GM19468 (cell line): ENCODE data around the gene TBC1D5.
A peak's percentile ranks its signal among the peaks of the same experiment; 100 is the strongest.

Source experiments
- ATAC-seq: cut with Tn5 transposase; IDR thresholded peaks from one replicate; pipeline ENCODE4 v1.9.1; 2021; ENCODE audit warnings: mild to moderate bottlenecking, moderate library complexity, moderate number of reproducible peaks; ENCODE audit not compliant: unreplicated experiment; ENCODE audit errors: extremely low read depth

Gene TBC1D5

DNA sequence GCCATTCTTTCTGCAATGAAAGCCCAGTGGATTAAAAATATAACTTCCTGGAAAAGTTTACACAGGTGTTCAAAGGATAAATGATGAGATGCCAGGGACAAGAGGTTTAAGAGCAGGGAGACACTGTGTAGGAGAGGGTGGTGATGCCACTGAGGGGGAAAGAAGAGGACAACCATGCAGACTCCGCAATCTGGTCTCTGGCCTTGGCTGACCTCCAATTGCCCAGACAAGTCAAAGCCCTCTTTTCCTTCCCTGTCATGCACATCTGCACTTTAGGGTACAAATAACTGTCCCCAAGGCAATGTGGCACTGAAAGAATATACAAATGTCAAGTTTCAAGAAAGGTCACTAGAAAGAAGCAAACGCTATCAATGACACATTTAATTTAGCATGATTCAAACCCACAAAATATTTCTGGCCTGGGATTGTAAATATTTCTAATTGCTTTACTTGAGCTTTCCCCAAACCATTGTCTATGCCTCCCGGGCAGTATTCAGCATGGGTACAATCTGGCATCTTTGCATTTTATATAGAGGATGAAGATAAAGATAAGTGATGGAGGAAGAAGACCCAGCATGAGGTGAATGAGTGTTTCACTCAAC, 538.3 kb downstream of the TBC1D5 start:
- no peak for ATAC-seq

DNA sequence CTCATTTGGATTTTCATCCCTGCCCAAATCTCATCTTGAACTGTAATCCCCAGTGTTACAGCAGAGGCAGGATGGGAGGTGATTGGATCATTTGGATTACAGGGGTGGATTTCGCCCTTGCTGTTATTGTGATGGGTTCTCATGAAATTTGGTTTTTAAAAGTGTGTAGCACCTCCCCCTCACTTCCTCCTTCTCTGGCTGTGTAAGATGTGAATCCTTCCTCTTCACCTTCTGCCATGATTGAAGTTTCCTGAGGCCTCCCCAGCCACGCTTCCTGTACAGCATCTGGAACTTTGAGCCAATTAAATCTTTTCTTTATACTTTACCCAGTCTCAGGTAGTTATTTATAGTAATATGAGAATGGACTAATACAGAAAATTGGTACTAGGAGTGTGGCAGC, 540.9 kb downstream of the TBC1D5 start:
- ATAC-seq: no peak

DNA sequence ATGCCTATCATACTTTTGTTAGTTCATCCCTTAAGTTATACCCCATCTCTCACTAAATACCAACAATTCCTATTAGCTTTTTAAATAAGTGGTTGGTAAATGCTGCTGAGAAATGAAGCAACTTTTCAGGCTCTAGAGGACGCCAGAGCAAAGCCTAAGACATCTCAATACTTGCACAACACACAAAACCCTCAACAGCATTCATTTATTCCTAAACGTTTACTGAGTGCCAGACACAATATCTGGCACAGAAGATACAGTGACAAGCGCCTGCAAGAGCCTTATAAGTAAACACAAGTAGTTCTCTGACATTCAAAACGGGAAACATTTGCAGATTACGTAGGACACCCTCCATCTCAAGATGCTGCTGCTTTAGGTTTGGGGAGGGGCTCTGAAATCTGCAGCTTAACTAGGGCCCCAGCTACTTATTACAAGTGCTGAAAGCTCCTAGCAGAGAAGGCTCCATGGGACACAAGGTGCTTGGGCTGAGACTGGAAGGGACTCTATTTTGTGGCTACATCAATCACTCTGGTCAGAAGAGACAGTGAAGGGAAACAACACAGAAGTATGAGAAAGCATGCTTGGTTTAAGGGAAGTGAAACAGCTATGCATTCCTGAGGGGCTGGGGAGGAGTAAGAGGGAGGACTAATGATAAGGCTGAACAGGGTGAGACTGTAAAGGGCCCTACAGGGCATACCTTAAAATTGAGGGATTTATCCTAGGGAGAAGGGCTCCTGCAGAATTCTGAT, 546.4 kb downstream of the TBC1D5 start:
- peak; percentile 59 for ATAC-seq

DNA sequence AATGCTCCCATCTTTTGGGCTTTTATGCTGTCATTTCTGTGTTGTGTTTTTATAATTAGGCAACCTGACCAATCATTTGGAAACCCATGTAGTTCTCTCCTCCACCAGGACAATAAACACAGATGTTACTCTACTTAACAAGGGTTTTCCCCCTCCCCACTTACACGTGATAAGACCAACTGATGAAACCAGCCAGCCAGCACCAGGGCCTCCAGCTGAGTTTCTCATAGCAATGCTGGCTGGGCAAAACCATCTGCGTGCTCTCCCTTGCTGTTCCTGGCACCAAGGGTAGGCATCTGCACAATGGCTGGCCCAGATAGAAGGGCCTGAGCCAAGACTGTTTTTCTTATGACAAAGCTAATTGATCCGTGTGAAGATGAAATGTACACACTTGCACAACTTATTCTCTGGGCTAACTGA, 547.2 kb downstream of the TBC1D5 start:
- peak; percentile 83 for ATAC-seq

DNA sequence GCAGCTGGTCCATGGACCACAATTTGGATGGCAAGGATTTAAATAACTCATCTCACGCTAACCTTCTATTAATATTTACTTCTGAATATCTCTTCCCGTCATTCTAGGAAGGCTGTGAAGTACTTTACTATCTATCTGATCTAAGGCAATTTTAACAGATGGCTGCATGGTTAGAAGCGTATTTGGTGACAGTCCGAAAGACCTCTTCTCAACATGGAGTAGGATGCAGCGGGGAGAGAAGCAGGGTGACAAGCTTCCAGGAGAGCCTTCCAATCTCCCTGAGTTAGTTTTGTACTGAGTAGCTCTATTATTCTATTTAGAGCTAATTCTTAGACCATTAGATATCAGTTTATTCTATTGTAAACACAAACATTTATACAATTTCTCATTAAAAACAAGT, 548.3 kb downstream of the TBC1D5 start:
- no peak for ATAC-seq

DNA sequence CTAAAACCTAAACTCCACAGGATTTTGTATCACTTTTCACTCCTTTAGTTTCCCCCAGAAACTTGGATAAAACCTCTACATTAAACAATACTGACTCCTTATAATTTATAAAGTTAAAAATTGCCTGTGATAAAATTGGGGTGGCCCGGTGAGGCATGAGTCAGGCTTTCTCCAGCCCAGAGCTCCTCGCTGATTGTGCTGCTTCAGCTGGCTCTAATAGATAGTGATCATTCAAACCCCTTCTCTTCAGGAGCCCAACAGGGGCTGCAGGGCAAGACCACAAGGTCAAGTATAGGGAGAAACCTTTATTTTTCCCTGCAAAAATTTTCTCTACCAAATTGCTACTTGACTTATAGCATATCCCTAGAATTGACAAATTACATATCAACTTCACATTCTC, 549.4 kb downstream of the TBC1D5 start:
- ATAC-seq: no peak

DNA sequence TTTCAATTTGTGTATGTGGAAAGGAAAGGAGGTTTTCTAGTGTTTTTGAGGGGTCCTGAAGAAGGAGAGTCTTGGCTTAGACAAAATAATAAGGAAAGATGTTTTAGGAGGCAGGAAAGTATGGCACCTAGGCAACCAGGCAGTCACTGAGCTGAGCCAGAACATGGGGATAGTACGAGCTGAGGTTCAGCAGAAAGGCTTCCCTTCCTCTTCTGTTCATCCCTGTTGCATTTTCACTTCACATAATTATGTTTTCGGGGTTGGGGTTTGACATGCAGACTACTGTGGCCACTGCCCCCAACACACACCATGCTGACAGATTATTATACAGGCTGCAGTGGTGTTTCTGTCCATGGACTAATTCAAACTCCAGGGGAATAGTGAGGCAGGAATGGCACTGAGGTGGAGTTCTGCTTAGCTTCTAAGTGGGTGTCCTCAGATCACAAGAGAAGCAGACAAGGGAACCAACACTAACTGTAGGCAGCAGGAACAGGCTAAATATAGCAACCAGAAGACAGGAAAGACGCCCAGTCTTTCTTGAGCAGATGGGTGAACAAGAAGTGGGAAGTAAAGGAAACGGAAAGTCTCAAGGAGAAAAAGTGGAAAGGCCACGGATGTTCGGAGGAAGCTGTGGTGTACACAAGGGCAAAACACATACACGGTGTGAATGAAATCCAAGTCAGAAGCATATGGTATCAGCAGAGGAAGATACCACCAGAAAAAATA, 551.9 kb downstream of the TBC1D5 start:
- no peak for ATAC-seq

DNA sequence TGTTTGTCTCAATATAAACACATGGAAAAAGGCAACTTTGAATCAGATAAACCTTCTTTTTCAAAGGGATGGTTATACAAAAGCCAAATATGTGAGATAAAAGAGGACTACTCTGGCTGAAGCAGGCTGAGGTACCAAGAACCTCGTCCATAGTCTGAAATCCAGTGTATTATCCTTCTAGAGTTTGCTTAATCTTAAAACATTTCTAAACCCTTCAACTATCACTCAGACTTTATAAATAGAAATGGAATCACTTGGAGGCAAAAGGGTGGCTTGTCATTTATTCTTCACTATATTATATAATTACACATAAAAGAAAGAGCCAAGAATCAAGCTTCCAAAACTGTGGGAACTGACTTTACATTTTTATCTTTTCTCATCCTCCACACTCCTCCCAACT, 554.1 kb downstream of the TBC1D5 start:
- ATAC-seq: no peak

DNA sequence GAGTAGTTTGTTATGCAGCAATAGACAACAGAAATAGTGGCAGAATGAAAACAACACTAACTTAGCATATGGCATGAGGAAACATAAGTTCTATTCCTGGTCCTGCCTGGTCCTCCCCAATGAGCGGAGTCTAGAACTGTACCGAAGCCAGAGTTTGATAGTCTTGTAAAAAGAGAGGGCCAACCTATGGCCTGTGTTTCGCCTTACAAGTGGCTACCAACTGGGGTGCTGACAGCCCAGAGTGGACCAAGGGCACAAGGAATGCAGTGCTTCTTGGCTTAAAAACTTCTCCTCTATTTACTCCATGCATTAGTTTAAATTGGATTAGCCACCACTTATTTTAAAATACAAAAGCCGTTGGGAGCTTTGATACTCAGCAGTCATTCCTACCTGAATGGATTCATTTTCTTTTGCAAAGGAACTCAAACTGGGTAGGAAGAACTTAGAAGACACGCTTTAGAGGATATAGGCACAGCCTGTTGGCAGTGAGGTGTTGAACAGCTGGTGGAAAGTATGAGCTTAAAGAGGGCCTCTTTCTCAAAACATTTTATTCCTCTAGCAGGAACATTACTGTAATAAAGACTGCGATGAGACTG, 554.7 kb downstream of the TBC1D5 start:
- ATAC-seq: no peak

DNA sequence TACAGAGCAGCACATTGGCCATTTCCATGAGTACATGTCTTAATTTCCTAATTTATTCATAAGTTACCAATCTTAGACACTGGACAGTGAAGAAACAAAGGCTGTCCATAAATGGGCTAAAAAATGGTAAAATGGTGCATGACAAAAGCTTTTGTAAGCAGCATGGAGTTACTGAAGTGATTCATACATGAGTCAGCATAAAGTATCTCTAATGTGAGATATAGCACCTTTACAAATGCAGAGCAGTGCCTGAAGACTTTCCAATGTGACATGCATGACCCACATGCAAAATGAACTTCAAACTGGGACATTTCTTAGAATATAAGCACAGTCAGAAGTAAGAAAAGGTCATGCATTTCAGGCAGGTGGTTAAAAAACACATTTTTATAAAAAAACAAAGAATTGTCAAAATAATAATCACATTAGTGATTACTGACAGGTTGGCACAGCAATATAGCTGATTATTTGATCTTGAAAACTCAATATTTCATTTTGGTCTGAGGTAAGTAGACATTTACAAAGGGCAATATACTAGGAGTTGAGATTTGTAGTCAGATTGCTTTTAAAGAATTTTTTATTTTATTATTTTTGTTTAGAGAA, 558.4 kb downstream of the TBC1D5 start:
- ATAC-seq: no peak

DNA sequence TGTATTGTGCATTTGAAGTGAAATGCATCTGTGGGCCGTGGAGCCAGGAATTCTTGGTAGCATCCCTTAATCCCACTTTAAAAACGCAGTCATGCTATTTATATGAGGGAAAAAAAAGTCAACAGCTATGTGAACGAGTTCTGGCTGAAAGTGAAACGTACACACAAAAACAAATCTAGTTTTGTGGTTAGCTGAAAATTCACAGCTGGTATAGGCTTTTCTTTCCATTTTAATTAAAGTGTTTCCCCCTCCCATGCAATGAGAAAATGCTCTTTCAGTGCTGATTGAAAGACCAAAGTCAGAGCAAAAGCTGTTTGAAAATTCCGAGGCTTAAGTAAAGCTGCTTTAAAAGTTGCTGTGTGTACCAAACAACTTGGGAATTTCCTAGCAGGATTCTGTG, 560.3 kb downstream of the TBC1D5 start:
- ATAC-seq: peak; percentile 24

DNA sequence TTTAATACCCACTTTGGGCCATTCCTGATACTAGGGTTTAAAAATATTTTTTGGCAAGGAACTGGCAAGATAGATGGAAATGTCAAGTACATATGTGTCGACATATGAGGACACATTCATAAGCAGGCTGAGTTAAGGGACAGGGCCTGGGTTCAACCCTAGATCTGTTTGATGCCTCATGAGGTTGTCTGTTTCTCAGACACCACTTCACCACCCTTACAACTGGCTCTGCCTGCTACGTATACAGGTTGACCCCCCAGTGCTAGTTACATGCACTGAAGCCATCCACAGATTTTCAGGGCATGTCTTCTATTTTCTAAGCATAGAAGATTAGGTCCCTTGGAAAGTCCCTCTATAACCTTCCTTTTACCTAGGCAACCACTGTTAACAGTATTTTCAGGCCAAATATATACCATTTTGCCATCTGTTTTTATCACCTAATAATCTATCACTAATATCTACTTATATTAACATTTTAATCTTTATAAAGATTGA, 561.0 kb downstream of the TBC1D5 start:
- no peak for ATAC-seq

DNA sequence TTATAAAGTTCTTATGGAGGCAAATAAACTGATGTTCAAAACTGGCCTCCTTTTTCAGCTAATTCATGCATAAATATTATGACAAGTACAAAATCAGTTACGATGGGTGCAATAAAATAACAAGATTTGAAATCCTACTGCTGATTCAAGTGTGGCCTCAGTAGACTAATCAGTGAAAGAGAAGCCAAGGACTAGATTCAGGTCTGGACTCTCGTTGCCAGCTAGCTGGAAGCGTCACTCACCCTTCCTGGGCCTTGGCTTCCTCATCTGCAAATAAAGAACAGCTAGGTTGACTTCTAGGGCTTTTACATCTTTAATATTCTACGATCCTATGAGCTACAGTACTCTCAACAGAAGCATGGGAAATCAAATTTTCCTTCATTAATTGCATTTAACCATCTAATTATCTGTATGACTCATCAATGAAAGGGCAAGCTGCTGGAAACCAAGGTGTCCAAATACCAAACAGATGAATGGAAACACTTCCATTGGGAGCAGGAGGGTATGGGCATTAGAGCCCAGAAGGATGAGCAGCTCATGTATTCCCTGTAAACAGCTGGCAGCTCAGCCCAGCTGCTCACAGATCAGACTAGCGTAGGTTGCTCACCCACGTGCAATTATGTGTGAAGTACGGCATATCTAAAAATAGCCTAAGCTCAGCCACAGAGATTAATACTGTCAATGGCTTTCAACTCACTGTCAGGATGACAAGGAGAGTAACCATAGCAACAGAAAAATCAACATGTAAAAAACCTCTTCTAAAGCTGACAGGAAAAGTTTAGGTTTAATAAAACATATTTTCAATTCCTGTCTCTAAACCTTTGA, 562.8 kb downstream of the TBC1D5 start:
- ATAC-seq: peak; percentile 88

DNA sequence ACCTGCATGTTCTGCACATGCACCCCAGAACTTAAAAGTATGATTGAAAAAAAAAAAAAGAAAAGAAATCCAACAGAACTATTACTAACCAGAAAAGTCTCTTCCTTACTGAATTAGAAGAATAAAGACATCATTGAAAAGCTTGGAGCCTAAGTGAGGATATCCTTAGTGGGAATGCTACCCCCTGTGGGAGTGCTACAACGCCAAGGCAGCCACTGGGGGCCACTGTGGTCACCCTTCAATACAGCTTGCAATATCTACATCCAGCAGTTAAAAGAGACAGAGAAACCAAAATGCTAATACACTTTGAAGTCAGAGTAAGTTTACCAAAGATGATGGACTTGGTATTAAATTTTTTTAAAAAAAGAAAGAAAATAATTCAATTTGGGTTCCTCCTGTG, 565.7 kb downstream of the TBC1D5 start:
- ATAC-seq: no peak

DNA sequence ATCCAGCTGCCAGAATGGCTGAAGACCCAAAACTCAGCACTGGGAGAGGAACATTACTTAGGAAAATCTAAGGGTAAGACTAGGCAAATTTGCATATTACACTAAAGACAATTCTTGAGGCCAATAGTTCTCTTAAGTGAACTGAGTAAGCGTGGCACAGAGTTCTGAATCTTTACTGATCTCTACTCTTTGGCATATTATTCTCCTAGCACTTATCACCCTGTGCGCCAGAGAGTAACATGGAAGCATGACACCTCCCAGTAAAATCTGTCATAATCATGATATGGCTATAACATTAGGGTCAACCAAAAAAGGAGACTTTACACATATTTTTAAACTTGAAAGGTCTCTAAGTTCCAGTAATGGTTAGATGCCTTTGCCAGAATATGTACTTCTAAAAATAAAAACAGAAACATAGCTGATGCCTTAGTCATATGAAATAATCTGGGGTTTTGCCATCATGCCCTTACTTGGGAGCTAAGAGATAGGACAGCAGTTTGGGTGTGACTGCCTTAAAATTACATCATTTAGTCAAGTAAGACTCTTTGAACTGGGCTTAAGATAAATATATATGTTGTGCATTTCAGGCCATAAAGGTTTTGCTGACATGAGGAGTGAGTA, 567.1 kb downstream of the TBC1D5 start:
- ATAC-seq: no peak

DNA sequence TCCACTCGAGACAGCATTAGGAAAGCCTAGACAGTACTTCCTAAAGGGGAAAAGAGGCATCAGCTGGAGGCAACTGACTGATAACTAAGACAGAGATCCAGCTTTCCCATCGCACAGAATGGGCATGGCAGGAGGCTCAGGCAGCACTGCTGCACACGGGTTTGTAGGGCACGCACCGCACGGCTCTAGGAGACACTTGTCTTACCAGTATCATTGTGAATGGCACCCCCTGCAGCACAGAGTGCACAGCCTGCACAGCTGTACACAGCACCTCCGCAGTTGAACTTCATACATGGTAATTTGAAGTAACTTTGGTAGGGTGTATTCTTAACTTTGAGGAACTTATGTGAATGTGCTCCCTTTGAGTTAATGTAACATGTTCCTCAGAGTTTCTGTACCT, 576.1 kb downstream of the TBC1D5 start:
- no peak for ATAC-seq

DNA sequence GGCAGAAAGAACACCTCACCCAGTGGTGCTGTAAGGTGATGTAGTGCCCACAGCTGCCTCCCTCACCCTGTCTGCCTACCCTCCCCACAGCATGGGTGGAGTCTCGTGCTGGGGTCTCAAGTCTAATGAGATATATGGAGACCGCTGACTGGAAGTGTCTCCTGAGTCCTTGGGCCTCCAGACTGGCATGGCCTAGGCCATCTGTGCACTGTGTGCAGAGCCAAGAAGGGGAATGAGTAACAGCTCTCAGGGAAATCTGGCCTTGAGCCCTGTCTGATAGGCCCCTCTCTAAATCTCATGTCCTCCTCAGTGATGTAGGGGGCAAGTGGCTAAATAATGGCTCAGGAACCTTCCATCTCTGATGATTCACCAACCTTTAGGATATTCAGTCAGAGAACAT, 580.3 kb downstream of the TBC1D5 start:
- no peak for ATAC-seq

DNA sequence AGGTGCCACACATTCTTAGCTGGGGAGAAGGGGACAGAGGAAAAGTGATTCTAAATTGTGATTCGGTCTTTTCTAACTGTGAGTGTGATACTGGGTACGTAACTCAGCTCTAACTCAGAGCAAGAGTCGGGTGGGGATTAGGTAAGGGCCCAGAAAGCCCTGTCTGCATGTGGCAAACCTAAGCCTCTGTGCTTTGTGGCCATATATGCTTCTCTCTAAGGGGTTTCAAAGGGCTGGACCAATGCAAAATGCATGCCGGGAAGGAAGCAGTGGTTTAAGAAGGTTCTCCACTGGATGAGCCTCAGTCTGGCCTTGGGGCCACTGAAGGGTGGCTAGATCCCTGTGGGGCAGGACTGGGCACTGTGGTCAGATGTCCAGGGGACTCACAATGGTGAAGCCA, 581.8 kb downstream of the TBC1D5 start:
- no peak for ATAC-seq

DNA sequence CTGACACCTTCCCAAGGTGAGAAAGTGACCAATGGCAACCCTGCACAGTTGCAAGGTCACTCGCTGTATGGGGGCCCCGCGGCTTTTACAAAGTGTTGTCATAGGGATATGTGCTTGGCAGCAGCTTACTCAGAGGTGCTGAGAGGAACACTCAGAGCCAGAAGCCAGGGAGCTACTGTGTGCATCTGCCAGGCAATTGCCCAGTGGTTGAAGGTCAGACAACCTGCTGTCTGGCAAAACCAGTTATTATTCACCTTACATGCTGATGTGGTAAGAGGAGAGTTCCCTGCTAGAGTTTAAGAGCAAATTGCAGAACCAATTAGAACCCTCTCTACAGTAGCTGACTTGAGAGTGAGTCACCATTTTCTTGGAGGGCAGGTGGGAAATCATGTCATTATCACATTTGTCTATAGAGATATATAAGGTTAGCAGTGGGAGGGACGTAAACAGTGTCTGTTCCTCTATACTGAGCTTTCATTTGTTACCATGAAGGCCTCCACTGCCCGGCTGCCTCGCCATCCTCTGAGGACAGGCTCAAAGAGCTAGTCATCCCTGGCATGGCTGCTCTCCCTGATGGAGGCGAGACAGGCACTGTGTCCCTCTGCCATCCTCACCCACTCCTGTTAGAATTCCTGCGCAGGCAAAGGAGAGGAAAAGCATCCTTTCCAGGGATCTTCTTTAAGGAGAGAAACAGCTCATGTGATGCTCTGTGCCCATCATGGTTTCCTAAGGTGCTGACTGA, 583.3 kb downstream of the TBC1D5 start:
- no peak for ATAC-seq
